PC-9 (cell line): ENCODE results near the gene NF1. TPM values are rescaled to one million over a fixed set of nuclear protein-coding genes. Genes with fewer than 3 reads are reported as not detected.
"Not testable (repeated sequence)": the region's sequence is repeated elsewhere in the genome, so short reads cannot be mapped to it uniquely, and the experiment has no call there.

ENCODE experiments used
- BruUV-seq: library from RNA; stranded (reverse); fragments of 400-500 nt; replicated peaks from 2 replicates; lab custom pipeline; 2021; lab: Mats Ljungman, UMichigan
- CTCF ChIA-PET: fragments of 300-600 bp; sonication (Branson Sonifier 250); formaldehyde crosslinking; loops from one replicate; lab custom pipeline; 2022; ENCODE audit warnings: antibody characterized with exemption; lab: Charles Lee
- POLR2A ChIA-PET: fragments of 300-600 bp; sonication (Branson Sonifier 250); formaldehyde crosslinking; loops from one replicate; lab custom pipeline; 2022; ENCODE audit warnings: antibody characterized with exemption; ENCODE audit not compliant: unreplicated experiment; lab: Charles Lee
- DNase-seq, 2 experiments: peaks; one replicate each; pipeline versions ENCODE4 v3.0.0 to v3.0.0-alpha.2; 2015 to 2022; ENCODE audit warnings: mixed read lengths in 1 of 2
- H2AFZ ChIP-seq: fragments of 200-600 bp; sonication (generic); 2 replicates; pipeline ENCODE4 v1.8.1; 2017; ENCODE audit warnings: antibody characterized with exemption
- H3F3A ChIP-seq: fragments of 200-600 bp; sonication (generic); 2 replicates; pipeline ENCODE4 v1.8.1; 2017; ENCODE audit warnings: antibody characterized with exemption, mild to moderate bottlenecking, low read depth; ENCODE audit not compliant: insufficient read depth
- H3K27ac ChIP-seq: fragments of 200-600 bp; sonication (generic); 2 replicates; pipeline ENCODE4 v1.6.1; 2016; ENCODE audit warnings: mixed run types
- H3K27me3 ChIP-seq: fragments of 200-600 bp; sonication (generic); 2 replicates; pipeline ENCODE4 v1.6.1; 2016; ENCODE audit warnings: low read depth, mixed run types; ENCODE audit not compliant: insufficient read depth
- H3K36me3 ChIP-seq: fragments of 200-600 bp; sonication (generic); 2 replicates; pipeline ENCODE4 v1.6.1; 2016; ENCODE audit warnings: low read depth, mixed run types
- H3K4me1 ChIP-seq: fragments of 200-600 bp; sonication (generic); replicated peaks from 2 replicates; pipeline ENCODE4 v1.6.1; 2016; ENCODE audit warnings: mixed run types; ENCODE audit not compliant: insufficient read depth
- H3K4me2 ChIP-seq: fragments of 200-600 bp; sonication (generic); 2 replicates; pipeline ENCODE4 v1.6.1; 2017; ENCODE audit warnings: mixed run types
- H3K4me3 ChIP-seq: fragments of 200-600 bp; sonication (generic); 2 replicates; pipeline ENCODE4 v1.6.1; 2016; ENCODE audit warnings: mixed run types
- H3K79me2 ChIP-seq: fragments of 200-600 bp; sonication (generic); 2 replicates; pipeline ENCODE4 v1.6.1; 2017; ENCODE audit warnings: low read depth, mixed run types
- H3K9me2 ChIP-seq: fragments of 200-600 bp; sonication (generic); 2 replicates; pipeline ENCODE4 v1.8.1; 2017; ENCODE audit warnings: mild to moderate bottlenecking; ENCODE audit not compliant: insufficient read depth
- H3K9me3 ChIP-seq: fragments of 200-600 bp; sonication (generic); 2 replicates; pipeline ENCODE4 v1.8.1; 2016; ENCODE audit warnings: low read depth; ENCODE audit not compliant: insufficient read depth
- H4K20me1 ChIP-seq: fragments of 200-600 bp; sonication (generic); 2 replicates; pipeline ENCODE4 v1.8.1; 2017; ENCODE audit not compliant: insufficient read depth
- EZH2 ChIP-seq: fragments of 200-600 bp; sonication (generic); IDR thresholded peaks from 2 replicates; pipeline ENCODE4 v1.8.0; 2017; ENCODE audit warnings: antibody characterized with exemption, low read depth
- intact Hi-C: fragments of 100-400 bp; cut with micrococcal nuclease; formaldehyde crosslinking; loops from one replicate; pipeline ENCODE4 v1.10.0; 2022; ENCODE audit not compliant: unreplicated experiment
- total RNA-seq: library from RNA; stranded (reverse); gene quantifications from 2 replicates; pipeline ENCODE4 v1.2.3, GENCODE V29; 2021
- TF ChIP-seq, protein P1 (sequence below): fragments of 200-600 bp; sonication (generic); conservative IDR thresholded peaks from 2 replicates; pipeline ENCODE4 v1.6.1; 2017; ENCODE audit warnings: mixed run types, antibody characterized with exemption, mild to moderate bottlenecking, moderate library complexity

Gene NF1
- total RNA-seq, 1 experiment from 2014 or later, result 61.0 TPM

DNA sequence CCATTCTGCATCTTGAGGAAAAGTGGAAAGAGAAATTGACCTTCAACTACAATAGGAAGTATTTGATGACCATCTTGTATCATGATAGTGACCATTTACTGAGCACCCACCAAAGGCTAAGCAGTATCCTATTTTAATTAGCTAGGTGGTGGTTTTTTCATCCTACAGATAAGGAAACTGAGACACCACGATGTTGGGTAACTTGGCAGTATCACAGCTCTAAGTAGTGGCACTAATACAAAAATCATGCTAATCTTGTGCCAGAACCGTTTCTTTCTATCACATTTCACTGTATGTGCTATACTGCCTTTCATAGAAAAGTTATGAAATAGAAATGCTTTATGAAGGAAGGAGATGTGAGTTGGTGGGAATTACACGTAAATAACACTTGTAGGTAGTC, 216.7 kb downstream of the NF1 start:
- no peaks in the 10 kb centered on the region for H4K20me1 ChIP-seq
- no peak overlapping the region for H3K4me2 ChIP-seq
- H3F3A ChIP-seq, result peaks cover 24% of the 10 kb centered on the region
- H3K79me2 ChIP-seq, result no peaks in the 10 kb centered on the region
- TF ChIP-seq, protein P1, sequence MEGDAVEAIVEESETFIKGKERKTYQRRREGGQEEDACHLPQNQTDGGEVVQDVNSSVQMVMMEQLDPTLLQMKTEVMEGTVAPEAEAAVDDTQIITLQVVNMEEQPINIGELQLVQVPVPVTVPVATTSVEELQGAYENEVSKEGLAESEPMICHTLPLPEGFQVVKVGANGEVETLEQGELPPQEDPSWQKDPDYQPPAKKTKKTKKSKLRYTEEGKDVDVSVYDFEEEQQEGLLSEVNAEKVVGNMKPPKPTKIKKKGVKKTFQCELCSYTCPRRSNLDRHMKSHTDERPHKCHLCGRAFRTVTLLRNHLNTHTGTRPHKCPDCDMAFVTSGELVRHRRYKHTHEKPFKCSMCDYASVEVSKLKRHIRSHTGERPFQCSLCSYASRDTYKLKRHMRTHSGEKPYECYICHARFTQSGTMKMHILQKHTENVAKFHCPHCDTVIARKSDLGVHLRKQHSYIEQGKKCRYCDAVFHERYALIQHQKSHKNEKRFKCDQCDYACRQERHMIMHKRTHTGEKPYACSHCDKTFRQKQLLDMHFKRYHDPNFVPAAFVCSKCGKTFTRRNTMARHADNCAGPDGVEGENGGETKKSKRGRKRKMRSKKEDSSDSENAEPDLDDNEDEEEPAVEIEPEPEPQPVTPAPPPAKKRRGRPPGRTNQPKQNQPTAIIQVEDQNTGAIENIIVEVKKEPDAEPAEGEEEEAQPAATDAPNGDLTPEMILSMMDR, result no peak
- no peak for TF ChIP-seq EZH2
- H3K9me3 ChIP-seq, result no peaks in the 10 kb centered on the region
- no peak for DNase-seq
- no TSS peak for BruUV-seq
- H3K9me2 ChIP-seq, result no peaks in the 10 kb centered on the region
- no peaks in the 10 kb centered on the region for H3K36me3 ChIP-seq
- H3K27me3 ChIP-seq, result no peaks in the 10 kb centered on the region
- POLR2A ChIA-PET, result no interaction called here
- peaks cover 34% of the 10 kb centered on the region for H3K4me1 ChIP-seq
- CTCF ChIA-PET, result no interaction called here
- no peak overlapping the region for H3K4me3 ChIP-seq
- no peak overlapping the region for H2AFZ ChIP-seq
- H3K27ac ChIP-seq, result no peak overlapping the region
- intact Hi-C loops, result no loop called here

DNA sequence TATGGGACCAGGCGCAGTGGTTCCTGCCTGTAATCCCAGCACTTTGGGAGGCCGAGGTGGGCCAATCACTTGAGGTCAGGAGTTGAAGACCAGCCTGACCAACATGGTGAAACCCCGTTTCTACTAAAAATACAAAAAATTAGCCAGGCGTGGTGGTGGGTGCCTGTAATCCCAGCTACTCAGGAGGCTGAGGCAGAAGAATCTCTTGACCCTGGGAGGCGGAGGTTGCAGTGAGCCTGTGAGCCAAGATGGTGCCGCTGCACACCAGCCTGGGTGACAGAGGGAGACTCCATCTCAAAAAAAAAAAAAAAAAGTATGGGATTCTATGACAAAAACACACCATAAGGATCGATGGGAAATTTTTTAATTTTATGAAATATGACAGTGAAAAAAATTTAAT, 217.4 kb downstream of the NF1 start:
- H3K27ac ChIP-seq, H3K79me2 ChIP-seq, H3K9me3 ChIP-seq, intact Hi-C loops, DNase-seq, H2AFZ ChIP-seq, H4K20me1 ChIP-seq, H3K9me2 ChIP-seq, H3K4me3 ChIP-seq, POLR2A ChIA-PET, BruUV-seq, H3K4me2 ChIP-seq, H3K36me3 ChIP-seq, H3K27me3 ChIP-seq: not testable (repeated sequence)
- CTCF ChIA-PET, result interaction anchor here (0.5 kb wide), 1 partner anchor 31 kb away, joined by 3 read pairs; no protein-coding TSS in a partner anchor
- Histone ChIP-seq H3F3A (peaks cover 24% of the 10 kb centered on the region), H3K4me1 (peaks cover 34% of the 10 kb centered on the region)

DNA sequence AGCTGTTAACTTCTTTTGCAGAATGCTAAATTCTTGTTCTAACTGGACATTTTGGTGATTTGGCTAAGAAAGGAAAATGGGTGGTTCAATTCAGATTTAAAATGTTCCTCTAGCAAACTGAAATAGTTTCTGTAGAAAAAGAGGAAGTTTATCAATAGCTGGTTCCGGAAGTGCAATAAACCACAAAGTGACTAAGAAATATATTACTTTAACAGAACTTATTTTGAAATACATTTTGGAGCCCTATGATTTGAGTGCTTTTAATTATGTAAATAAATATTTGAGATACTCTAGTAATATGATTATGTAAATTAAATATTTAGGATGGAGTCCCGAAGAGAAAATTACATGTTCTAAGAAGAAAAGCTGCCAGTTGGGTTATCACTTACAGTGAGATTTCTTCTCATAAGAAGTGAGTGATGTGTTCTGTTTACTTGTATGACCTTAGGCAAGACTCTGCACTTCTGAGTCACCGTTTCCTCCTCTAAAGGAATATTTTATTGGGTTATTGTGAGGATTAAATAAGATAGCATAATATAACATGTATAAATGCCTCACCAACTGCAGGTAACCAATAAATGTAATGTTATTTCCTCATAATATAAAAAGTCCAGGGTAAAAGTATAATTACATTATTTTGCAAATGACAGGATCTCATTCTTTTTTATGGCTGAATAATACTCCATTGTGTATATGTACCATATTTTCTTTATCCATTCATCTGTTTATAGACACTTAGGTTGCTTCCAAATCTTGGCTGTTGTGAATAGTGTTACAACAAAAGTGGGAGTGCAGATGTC, 219.4 kb downstream of the NF1 start, which contains the start of gene EVI2B:
TSS of gene EVI2B (minus strand) at position 73 of the 800 bp plus-strand sequence. CDS start 8,445 bp downstream, outside the sequence.
- POLR2A ChIA-PET, result no interaction called here

More for the DNA sequence above, 219.4 kb downstream of the NF1 start, which contains the start of gene EVI2B:
- H3K9me2 ChIP-seq, result no peaks in the 10 kb centered on the region
- DNase-seq, result peak in 1 of 2 experiments; percentile 88
- peak within 1 kb of the TSS; percentile 79 for H3K27ac ChIP-seq
- no peaks in the 10 kb centered on the region for H3K9me3 ChIP-seq
- no peaks in the 10 kb centered on the region for H3K36me3 ChIP-seq
- H3F3A ChIP-seq, result peaks cover 27% of the 10 kb centered on the region
- CTCF ChIA-PET, result no interaction called here
- no peak within 1 kb of the TSS for H3K4me3 ChIP-seq
- intact Hi-C loops, result no loop called here
- H3K79me2 ChIP-seq, result no peaks in the 10 kb centered on the region
- H4K20me1 ChIP-seq, result no peaks in the 10 kb centered on the region
- TF ChIP-seq, protein P1, result no peak
- peaks cover 23% of the 10 kb centered on the region for H3K4me1 ChIP-seq
- no TSS peak for BruUV-seq
- H2AFZ ChIP-seq, result no peak within 1 kb of the TSS
- H3K4me2 ChIP-seq, result peak within 1 kb of the TSS; percentile 60
- H3K27me3 ChIP-seq, result no peaks in the 10 kb centered on the region
